DMS 273 (cell line): Measurements from ENCODE around the gene ATP10B.

Source experiments
- DNase-seq: peaks from one replicate; lab custom pipeline; 2025; ENCODE audit not compliant: unreplicated experiment; lab: John Stamatoyannopoulos, UW

Gene ATP10B

GRCh38 chr5:160520609-160521391 lies 331.2 kb downstream of the ATP10B start:
- no peak for DNase-seq

GRCh38 chr5:160516696-160517530 lies 335.1 kb downstream of the ATP10B start:
- DNase-seq, result no peak

DNA sequence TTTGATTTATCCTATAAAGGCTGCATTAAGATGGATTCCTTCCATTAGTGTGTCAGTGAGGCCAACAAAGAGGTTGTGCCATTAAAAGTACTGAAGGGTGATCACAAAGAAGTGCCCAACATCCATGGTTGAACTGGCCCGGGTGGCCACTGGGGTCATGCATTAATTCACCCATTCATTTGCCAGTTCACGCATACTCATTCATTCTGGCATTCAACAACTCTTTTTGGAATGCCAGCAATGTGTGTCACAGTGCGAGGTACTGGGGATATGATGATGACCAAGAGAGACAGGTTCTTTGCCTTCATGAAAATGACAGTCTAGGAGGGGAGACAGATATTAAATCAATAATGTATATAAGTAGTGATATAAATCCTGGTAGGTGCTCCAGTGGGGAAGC lies 337.1 kb downstream of the ATP10B start:
- DNase-seq, result no peak

DNA sequence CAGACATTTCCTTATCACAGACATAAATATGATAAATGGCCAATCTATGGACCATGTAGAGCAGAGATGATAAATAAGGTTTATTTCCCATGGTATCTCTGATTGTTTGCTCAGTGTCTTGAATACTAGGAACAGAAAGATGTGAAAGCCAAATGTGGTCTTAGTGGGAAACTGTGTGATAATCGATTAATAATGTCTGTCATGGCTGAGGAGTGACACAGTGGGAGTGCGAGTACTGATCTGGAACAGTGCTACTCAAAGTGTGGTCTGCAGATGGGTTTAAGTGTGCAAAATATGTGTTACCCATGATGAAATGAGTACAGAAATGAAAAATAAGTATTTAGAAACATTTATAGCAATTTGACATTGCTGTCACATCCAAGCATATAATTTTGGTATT lies 337.8 kb downstream of the ATP10B start:
- no peak for DNase-seq

DNA sequence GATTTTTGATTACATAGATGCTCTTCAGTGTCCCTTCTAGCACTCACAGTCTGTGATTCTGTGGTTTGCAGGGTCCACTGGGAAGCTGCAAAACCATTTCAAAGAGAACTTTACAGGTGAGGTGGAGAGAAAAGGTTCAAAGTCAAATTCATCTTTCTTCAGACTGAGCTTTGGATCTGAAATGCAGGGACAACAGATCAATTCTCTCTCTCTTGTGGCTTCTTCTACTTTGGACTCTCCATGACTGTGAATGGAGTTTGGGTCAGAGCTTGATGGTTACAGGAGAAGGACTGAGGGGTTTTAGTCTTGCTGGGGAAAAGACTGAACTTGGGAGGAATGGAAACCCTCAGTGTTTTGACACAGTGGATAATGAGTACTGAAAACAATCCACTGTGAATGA lies 338.5 kb downstream of the ATP10B start:
- no peak for DNase-seq
